Progenitor cell of endocrine pancreas (in vitro differentiated cells): ENCODE data around the gene ITPR3. TPM values are rescaled to one million over a fixed set of nuclear protein-coding genes. Genes with fewer than 3 reads are reported as not detected.

Source experiments
- DNase-seq: peaks from one replicate; pipeline ENCODE4 v3.0.0; 2021; ENCODE audit warnings: low spot score; ENCODE audit not compliant: unreplicated experiment
- H3K27ac Mint-ChIP-seq: 2 replicates; pipeline ENCODE4 v1.8.0; 2021; ENCODE audit warnings: mild to moderate bottlenecking, moderate library complexity, mixed read lengths
- H3K27me3 Mint-ChIP-seq: 2 replicates; pipeline ENCODE4 v1.8.0; 2021; ENCODE audit warnings: mixed read lengths
- H3K36me3 Mint-ChIP-seq: 2 replicates; pipeline ENCODE4 v1.8.0; 2022; ENCODE audit warnings: mixed read lengths; ENCODE audit not compliant: insufficient read depth
- H3K4me1 Mint-ChIP-seq: 2 replicates; pipeline ENCODE4 v1.8.0; 2021; ENCODE audit warnings: low read depth, mixed read lengths
- H3K4me3 Mint-ChIP-seq: 2 replicates; pipeline ENCODE4 v1.8.0; 2021; ENCODE audit warnings: low read depth, mild to moderate bottlenecking, moderate library complexity, mixed read lengths
- H3K9me3 Mint-ChIP-seq: 2 replicates; pipeline ENCODE4 v1.8.0; 2021; ENCODE audit warnings: low read depth, mixed read lengths
- CTCF ChIP-seq: fragments of 200-600 bp; sonication (generic); IDR thresholded peaks from one replicate; pipeline ENCODE4 v1.5.0; 2021; ENCODE audit warnings: antibody characterized with exemption, mild to moderate bottlenecking; ENCODE audit not compliant: unreplicated experiment
- total RNA-seq: library from RNA; stranded (reverse); gene quantifications from 2 replicates; pipeline ENCODE4 v1.2.1, GENCODE V29; 2021

Gene ITPR3
- total RNA-seq, 1 donor from 2014 or later, result 28.3 TPM

GRCh38 chr6:33690766-33691165 lies 69.6 kb downstream of the ITPR3 start:
- H3K27ac Mint-ChIP-seq, result peak overlapping the region; percentile 67
- H3K27me3 Mint-ChIP-seq, result no peaks in the 10 kb centered on the region
- TF ChIP-seq CTCF, result no peak
- H3K4me1 Mint-ChIP-seq, result peaks cover 10% of the 10 kb centered on the region
- no peak for DNase-seq
- H3K4me3 Mint-ChIP-seq, result no peak overlapping the region
- H3K9me3 Mint-ChIP-seq, result no peaks in the 10 kb centered on the region
- H3K36me3 Mint-ChIP-seq, result peaks cover 10% of the 10 kb centered on the region

GRCh38 chr6:33691456-33692077 lies 70.4 kb downstream of the ITPR3 start:
- no peaks in the 10 kb centered on the region for H3K9me3 Mint-ChIP-seq
- peaks cover 10% of the 10 kb centered on the region for H3K4me1 Mint-ChIP-seq
- TF ChIP-seq CTCF, result no peak
- H3K36me3 Mint-ChIP-seq, result peaks cover 10% of the 10 kb centered on the region
- H3K27ac Mint-ChIP-seq, result peak overlapping the region; percentile 67
- H3K4me3 Mint-ChIP-seq, result no peak overlapping the region
- no peaks in the 10 kb centered on the region for H3K27me3 Mint-ChIP-seq
- no peak for DNase-seq

- Mint-ChIP-seq H3K36me3 (peaks cover 8% of the 10 kb centered on the region), H3K27me3 (no peaks in the 10 kb centered on the region), H3K9me3 (no peaks in the 10 kb centered on the region), H3K4me1 (peaks cover 10% of the 10 kb centered on the region), H3K27ac (no peak overlapping the region), H3K4me3 (no peak overlapping the region)
- no peak for DNase-seq
- TF ChIP-seq CTCF, result no peak
These were observed 71.1 kb downstream of the ITPR3 start for GRCh38 chr6:33692078-33692759.

- Mint-ChIP-seq H3K4me3 (no peak overlapping the region), H3K27me3 (no peaks in the 10 kb centered on the region), H3K27ac (no peak overlapping the region), H3K4me1 (peaks cover 10% of the 10 kb centered on the region), H3K36me3 (peaks cover 9% of the 10 kb centered on the region), H3K9me3 (no peaks in the 10 kb centered on the region)
- DNase-seq, result no peak
- TF ChIP-seq CTCF, result no peak
These were observed 71.6 kb downstream of the ITPR3 start for GRCh38 chr6:33692760-33693158.

GRCh38 chr6:33693186-33694105 lies 72.3 kb downstream of the ITPR3 start:
- TF ChIP-seq CTCF, result no peak
- Mint-ChIP-seq H3K4me3 (no peak overlapping the region), H3K27ac (no peak overlapping the region), H3K36me3 (peaks cover 9% of the 10 kb centered on the region), H3K9me3 (no peaks in the 10 kb centered on the region), H3K4me1 (peaks cover 10% of the 10 kb centered on the region), H3K27me3 (no peaks in the 10 kb centered on the region)
- no peak for DNase-seq
